ENCODE measurements around the gene NHP2.

The NHP2 gene

DNA sequence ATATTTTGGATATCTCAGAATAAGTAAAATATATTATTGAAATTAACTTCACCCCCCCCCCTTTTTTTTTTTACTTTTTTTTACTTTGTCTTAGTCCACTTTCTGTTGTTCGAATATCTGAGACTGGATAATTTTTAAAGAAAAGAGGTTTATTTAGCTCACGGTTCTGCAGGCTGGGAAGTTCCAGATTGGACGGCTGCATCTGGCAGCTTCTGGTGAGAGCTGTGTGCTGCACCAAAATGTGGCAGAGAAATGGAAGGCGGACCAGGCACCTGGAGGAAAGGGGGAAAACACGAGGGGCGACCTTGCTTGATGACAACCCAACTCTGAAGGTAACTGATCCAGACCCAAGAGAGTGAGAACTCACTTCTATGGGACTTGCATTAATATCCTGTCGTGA lies 39.1 kb upstream of the NHP2 start:
- intact Hi-C loops (cut with DNase I; ENCODE audit: low total_unique reads) = no loop called here
- peaks cover 0 to 33% of the 10 kb centered on the region in 2 donors for H3K27me3 ChIP-seq
- H3K36me3 ChIP-seq = no peaks in the 10 kb centered on the region
- TF ChIP-seq CTCF (IDR thresholded peaks at IDR 0.05) = no peak
- no peak overlapping the region for H3K4me3 ChIP-seq
- no peaks in the 10 kb centered on the region for H3K4me1 ChIP-seq
- H3K27ac ChIP-seq = no peak overlapping the region
- DNase-seq = no peak
- H3K9me3 ChIP-seq = no peaks in the 10 kb centered on the region

- H3K9me3 ChIP-seq = no peaks in the 10 kb centered on the region
- no peak for TF ChIP-seq CTCF (IDR thresholded peaks at IDR 0.05)
- no peaks in the 10 kb centered on the region for H3K36me3 ChIP-seq
- no peaks in the 10 kb centered on the region for H3K4me1 ChIP-seq
- H3K27me3 ChIP-seq = peaks cover 0 to 33% of the 10 kb centered on the region in 2 donors
- intact Hi-C loops (cut with DNase I; ENCODE audit: low total_unique reads) = no loop called here
- H3K4me3 ChIP-seq = no peak overlapping the region
- DNase-seq = no peak
- no peak overlapping the region for H3K27ac ChIP-seq
Measured at GRCh38 chr5:178192244-178192643, 38.6 kb upstream of the NHP2 start.

DNA sequence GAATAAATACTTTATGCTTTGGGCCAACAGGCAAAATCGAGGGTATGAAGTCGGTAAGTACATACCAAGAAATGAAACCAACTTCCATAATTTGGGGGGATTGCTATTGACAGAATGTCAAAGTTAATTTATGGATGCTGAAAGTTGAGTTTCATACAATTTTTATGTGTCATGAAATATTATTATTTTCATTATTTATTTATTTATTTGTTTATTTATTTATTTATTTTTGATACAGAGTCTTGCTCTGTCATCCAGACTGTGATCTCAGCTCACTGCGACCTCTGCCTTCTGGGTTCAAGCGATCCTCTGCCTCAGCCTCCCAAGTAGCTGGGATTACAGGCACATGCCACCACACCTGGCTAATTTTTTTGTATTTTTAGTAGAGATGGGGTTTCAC lies 38.0 kb upstream of the NHP2 start:
- H3K36me3 ChIP-seq = no peaks in the 10 kb centered on the region
- H3K27ac ChIP-seq = no peak overlapping the region
- H3K4me3 ChIP-seq = no peak overlapping the region
- H3K4me1 ChIP-seq = no peaks in the 10 kb centered on the region
- no peak for TF ChIP-seq CTCF (IDR thresholded peaks at IDR 0.05)
- intact Hi-C loops (cut with DNase I; ENCODE audit: low total_unique reads) = no loop called here
- H3K9me3 ChIP-seq = no peaks in the 10 kb centered on the region
- DNase-seq = no peak
- peaks cover 0 to 33% of the 10 kb centered on the region in 2 donors for H3K27me3 ChIP-seq

GRCh38 chr5:178189433-178189832 lies 35.7 kb upstream of the NHP2 start:
- Histone ChIP-seq H3K27ac (no peak overlapping the region), H3K4me1 (no peaks in the 10 kb centered on the region), H3K36me3 (no peaks in the 10 kb centered on the region), H3K27me3 (peaks cover 0 to 26% of the 10 kb centered on the region in 2 donors), H3K4me3 (no peak overlapping the region), H3K9me3 (no peaks in the 10 kb centered on the region)
- no peak for TF ChIP-seq CTCF (IDR thresholded peaks at IDR 0.05)
- DNase-seq = no peak
- intact Hi-C loops (cut with DNase I; ENCODE audit: low total_unique reads) = no loop called here

DNA sequence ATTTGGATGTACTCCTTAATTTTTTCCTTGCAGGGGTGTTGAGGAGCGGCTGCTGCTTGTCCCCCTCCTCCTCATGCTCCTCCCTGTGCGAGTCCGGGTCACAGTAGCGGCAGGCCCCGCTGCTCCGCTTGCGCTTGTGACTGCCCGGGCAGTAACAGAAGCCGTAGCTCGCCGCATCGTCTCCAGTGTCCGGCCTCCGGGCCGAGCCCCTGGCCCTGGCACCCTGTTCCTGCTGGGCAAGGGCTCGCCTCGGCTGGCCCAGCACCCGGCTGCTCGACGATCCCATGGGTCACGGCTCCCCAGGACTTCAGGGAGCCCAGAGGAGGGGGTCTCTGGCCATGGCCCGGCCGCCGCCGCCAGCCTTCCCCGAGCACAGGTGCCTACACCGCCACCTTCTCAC lies 33.3 kb upstream of the NHP2 start, which contains the start of gene GMCL2:
Gene GMCL2 (minus strand): TSS at position 358 of the 400 bp plus-strand sequence. CDS start 72 bp downstream, at position 286.
- Histone ChIP-seq H3K27me3 (peaks cover 0 to 15% of the 10 kb centered on the region in 2 donors), H3K27ac (no peak within 1 kb of the TSS), H3K4me3 (no peak within 1 kb of the TSS), H3K4me1 (no peaks in the 10 kb centered on the region), H3K9me3 (no peaks in the 10 kb centered on the region), H3K36me3 (no peaks in the 10 kb centered on the region)
- no peak for DNase-seq
- intact Hi-C loops (cut with DNase I; ENCODE audit: low total_unique reads) = no loop called here
- no peak for TF ChIP-seq CTCF (IDR thresholded peaks at IDR 0.05)

- TF ChIP-seq CTCF (IDR thresholded peaks at IDR 0.05) = no peak
- H3K36me3 ChIP-seq = no peaks in the 10 kb centered on the region
- peaks cover 0 to 13% of the 10 kb centered on the region in 2 donors for H3K27me3 ChIP-seq
- intact Hi-C loops (cut with DNase I; ENCODE audit: low total_unique reads) = no loop called here
- no peak overlapping the region for H3K27ac ChIP-seq
- H3K4me3 ChIP-seq = no peak overlapping the region
- DNase-seq = no peak
- no peaks in the 10 kb centered on the region for H3K9me3 ChIP-seq
- no peaks in the 10 kb centered on the region for H3K4me1 ChIP-seq
Measured at GRCh38 chr5:178186427-178186826, 32.7 kb upstream of the NHP2 start.
